Putamen (tissue), 1 donor: ENCODE measurements around the gene VANGL2.

Experiments
- DNase-seq: peaks from one replicate; pipeline ENCODE4 v3.0.0-alpha.2; 2016; ENCODE audit warnings: low spot score

The VANGL2 gene

GRCh38 chr1:160428655-160429054, 28.3 kb downstream of the VANGL2 start:
- DNase-seq: no peak

- no peak for DNase-seq
Observed at GRCh38 chr1:160429125-160429561, 28.8 kb downstream of the VANGL2 start.

- DNase-seq: no peak
Observed at GRCh38 chr1:160429702-160430535, 29.6 kb downstream of the VANGL2 start.

DNA sequence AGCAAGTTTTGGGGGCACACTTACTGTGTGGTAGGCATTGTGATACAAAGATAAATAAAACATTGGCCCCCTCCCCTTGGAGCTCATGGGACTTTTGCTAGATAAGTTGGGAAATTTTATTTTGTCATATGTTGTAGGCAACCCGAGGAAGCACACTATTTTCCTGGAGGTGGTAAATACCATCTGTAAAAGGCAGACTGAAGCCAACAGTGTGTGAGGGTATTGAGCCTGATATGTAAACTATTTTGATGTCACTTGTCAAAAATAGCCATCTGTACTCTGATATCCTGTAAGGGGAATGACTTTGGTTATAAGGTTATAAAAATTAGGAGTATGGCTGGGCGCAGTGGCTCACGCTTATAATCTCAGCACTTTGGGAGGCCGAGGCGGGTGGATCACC, 30.6 kb downstream of the VANGL2 start:
- DNase-seq: no peak

GRCh38 chr1:160431571-160431970, 31.2 kb downstream of the VANGL2 start:
- no peak for DNase-seq

DNA sequence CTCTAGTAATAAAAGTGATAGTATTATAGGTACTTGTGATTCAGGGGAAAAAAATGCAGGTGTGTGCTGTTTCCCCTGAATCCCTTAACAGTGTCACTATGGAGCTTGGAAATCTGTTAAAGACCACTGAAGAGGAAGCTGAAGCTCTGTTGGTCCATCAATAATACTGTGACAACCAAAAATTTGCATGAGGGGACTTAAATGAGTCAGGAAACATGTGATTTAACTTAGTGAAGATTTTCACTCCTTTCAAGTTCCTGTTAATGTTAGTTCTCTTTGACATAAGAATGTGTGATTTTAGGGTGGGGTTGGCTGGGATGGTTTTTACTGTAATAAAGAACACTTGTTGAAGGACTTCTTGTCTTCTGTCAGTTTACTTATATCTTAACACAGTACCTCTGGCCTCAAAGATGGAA, 32.0 kb downstream of the VANGL2 start:
- DNase-seq: no peak

DNA sequence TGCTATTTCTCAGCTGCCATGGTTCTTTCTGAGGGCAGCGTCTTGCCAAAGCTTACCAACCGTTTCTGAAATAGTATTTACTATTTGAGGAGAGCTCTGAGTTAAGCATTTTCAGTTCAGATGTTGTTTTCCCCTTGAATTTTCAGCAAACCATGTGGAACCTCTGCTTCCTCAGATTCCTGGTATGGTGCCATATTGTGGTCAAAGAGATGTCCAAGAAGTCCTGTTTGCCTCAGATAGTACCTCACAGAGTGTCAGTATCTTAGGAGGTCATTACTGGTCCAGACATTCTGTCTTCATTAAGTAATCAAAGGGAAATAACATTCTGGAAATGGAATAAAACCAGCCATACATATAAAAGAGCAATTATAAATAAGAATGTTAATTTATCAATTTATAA, 36.6 kb downstream of the VANGL2 start:
- no peak for DNase-seq

- no peak for DNase-seq
Observed at GRCh38 chr1:160437432-160438316, 37.3 kb downstream of the VANGL2 start.

- no peak for DNase-seq
Observed at GRCh38 chr1:160438317-160438918, 38.1 kb downstream of the VANGL2 start.

DNA sequence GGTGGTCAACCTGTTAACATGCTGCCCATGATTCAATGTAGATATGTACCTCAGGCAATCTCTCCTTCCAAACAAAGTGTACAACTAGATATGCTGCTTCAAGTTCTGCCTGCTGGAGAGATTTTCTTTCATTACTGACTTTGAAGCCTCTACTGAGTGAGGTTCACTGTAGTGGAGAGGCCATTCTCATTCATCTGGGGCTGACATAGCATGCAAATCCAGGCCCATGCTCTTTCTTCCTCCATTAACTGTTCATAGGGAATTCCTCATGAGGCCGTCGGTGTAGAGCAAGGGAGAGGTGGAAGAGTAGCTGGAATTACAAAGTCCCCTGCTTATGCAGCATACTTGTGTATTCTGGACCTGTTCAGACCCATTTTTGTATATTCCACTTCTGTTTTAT, 38.6 kb downstream of the VANGL2 start:
- no peak for DNase-seq

DNA sequence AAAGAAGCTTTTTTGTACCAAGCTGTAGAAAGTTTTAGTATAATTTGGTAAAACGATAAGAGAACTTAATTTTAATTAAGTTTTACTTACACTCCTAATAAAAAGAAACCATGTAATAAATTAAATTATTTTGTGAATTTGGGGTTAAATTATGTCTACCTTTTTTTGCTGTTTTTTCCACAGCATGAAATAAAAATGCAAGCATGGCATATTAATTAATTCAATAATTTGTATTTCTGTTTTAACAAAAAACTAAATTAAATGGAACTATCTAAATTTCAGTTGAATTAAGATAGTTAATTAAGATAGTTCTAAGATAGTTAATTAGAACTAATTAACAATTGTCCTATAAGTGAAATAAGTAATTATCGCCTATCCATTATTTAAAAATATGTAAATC, 39.4 kb downstream of the VANGL2 start:
- DNase-seq: no peak

DNA sequence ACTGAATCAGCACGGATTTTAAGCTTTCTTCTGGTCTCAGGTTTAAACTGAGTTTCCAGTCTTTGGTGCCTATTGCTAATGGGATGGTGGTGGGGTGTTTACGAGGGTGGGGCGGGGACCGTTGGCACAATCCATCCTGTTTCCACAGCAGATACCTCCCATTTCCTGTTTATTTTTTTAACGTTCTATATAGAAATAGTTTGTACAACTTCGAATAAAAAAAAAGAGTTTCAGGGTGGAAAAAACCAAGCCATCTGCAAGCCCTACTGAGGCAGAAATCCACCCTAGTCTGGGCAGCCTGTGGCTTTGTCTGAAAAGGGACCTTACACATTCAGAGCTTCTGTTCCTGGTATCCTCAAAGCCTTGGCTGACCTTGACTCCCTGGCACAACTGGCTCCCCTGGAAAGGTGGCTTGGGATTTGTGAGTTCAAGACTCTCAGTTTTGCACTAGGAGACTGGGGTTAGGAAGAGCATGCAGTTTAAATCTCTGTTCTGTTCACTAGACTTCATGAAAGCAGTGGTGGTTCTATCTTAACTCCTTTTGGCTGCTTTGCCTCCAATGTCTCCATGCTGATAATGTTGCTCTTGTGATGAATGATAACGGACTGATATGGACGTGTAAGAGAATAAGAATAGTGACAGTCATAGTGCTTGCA, 46.7 kb downstream of the VANGL2 start:
- DNase-seq: no peak

DNA sequence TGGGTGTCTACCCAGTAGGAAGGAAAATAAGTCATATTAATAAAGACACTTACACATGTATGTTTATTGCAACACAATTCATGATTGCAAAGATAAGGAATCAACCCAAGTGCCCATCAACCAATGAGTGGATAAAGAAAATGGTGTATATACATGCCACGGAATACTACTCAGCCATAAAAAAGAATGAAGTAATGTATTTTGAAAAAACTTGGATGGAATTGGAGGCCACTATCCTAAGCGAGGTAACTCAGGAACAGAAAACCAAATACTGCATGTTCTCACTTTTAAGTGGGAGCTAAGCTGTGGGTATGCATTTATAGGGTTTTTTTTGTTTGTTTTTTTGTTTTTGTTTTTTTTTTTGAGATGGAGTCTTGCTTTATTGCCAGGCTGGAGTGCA, 49.1 kb downstream of the VANGL2 start:
- no peak for DNase-seq

DNA sequence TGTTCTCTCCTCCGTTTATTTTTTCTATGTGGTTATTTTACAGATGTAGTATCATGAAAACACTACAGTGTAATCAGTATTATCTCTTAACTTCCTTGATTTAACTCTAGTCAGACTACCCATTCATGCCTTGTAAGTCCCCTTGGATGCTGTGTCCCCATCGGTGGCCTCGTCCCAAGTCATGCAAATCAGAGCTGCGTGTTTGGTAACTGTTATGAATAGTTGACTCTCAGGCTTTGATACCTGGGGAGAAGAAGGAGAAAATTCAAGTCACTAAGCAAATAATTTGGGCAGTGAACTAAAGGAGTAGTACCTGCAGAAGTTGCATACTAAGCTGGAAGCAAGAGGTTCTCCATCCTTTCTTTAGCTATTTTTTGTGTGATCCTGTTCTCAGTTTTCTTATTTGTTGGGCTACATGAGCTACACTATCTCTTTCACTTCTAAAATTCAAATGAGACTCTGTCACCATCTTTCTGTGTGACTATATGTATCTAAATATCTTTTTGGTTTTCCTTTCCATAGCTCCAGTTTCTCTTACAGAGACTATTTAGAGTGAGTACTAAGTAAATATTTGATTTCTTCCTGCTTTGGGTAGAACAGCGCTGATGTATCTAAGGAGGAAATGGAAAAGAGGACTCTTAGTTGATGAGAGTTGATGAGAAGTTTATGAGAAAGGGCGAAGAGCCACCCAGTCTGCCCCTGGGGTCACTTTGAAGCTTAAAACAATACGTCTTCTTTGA, 50.9 kb downstream of the VANGL2 start:
- no peak for DNase-seq

- no peak for DNase-seq
Observed at GRCh38 chr1:160451859-160452232, 51.5 kb downstream of the VANGL2 start.

GRCh38 chr1:160453443-160453842, 53.1 kb downstream of the VANGL2 start:
- no peak for DNase-seq

DNA sequence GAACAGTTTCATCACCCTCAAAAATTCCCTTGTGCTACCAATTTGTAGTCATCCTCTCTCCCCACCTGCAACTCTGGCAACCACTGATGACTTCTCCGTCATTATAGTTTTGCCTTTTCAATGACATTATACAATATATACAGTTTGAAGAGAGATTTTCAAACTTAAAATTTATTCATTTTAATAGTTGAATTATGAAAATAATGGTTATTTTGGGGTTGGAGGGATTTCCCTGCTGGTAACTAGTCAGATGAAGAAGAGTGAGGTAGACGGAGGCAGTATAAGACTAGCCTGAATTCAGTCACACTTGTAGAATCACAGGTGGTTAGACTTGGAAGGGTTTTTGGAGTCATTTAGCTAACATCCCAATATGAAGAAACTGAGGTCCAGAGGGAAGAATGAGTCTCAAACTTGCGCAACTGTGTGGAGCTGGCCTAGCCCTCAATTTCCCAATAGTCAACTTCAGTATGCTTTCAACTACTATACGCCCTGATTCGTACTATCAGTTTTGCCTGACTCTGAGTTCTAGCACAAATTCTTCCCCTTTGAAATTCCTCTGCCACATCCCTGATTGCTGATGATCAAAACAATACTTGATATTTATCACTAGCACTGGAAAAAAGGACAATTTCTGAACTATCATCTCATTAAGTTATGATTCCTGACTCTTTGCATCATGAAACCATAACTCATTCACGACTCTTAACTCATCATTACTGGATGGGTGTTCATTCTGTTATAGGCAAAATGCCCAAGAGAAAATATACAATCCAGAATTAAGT, 54.2 kb downstream of the VANGL2 start:
- DNase-seq: no peak

DNA sequence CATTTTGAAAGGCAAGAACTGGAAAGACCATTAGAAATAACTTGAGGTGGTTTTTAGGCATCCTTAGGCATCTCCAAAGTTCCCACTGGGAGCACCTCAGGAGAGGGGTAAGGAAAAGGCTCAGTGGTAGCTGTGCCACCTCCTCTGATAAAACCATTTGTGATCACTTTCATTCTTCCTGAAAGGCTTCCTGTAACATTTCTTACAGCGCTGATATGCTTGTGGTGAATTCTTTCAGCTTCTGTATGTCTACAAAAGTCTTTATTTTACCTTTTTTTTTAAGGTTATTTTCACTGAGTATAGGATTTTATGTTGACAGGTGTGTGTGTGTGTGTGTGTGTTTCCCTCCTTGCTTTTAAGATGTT, 54.8 kb downstream of the VANGL2 start:
- no peak for DNase-seq

GRCh38 chr1:160459056-160459455, 58.7 kb downstream of the VANGL2 start:
- DNase-seq: no peak

DNA sequence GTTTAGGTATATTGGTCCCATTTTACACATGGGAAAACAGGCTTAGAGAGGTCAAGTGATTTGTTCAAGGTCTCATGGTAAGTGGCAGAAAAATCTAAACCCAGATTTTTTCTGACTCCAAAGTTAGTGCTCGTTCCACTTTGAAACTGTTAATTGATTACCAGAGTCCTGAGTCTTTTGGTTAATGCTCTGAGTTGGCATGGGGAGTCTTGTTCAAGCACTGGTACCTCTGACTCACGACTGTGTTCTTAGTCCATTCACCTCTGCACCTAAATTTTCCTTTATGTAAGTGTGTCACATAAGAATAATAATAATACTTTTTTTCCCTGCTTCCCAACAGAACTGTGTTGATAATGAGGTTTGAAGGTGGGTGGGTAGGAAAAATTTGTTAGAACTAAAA, 59.3 kb downstream of the VANGL2 start:
- DNase-seq: peak; percentile 7

- DNase-seq: no peak
Observed at GRCh38 chr1:160460214-160460642, 59.9 kb downstream of the VANGL2 start.
